Ascending aorta (tissue), 2 donors: ENCODE measurements around the gene FBXO46. TPM values are rescaled to one million over a fixed set of nuclear protein-coding genes. Genes with fewer than 3 reads are reported as not detected.

Experiments used
- DNase-seq, 2 donors: peaks; one replicate each; pipeline ENCODE4 v3.0.0-alpha.2; 2019; ENCODE audit warnings: low spot score in 2 of 2
- H3K27ac ChIP-seq, 2 donors: fragments of 200-600 bp; sonication (generic); one replicate each; pipeline ENCODE4 v1.5.1; 2016 to 2017; ENCODE audit warnings: mild to moderate bottlenecking in 1 of 2
- H3K27me3 ChIP-seq: fragments of 200-600 bp; sonication (generic); one replicate; pipeline ENCODE4 v1.5.1; 2017
- H3K36me3 ChIP-seq, 2 donors: fragments of 200-600 bp; sonication (generic); one replicate each; pipeline ENCODE4 v1.5.1; 2016
- H3K4me1 ChIP-seq, 2 donors: fragments of 200-600 bp; sonication (generic); one replicate each; pipeline ENCODE4 v1.5.1; 2016 to 2017; ENCODE audit warnings: mild to moderate bottlenecking in 1 of 2
- H3K4me3 ChIP-seq, 2 donors: fragments of 200-600 bp; sonication (generic); one replicate each; pipeline ENCODE4 v1.5.1; 2016 to 2017; ENCODE audit warnings: mild to moderate bottlenecking in 1 of 2
- H3K9me3 ChIP-seq, 2 donors: fragments of 200-600 bp; sonication (generic); one replicate each; pipeline ENCODE4 v1.5.1; 2016
- CTCF ChIP-seq, 3 experiments: fragments of 200-600 bp in 2 of 3; fragments of 450-650 bp in 1 of 3; sonication (generic) in 2 of 3; IDR thresholded peaks; one replicate each; pipeline ENCODE4 v1.5.1; 2016 to 2019; ENCODE audit warnings: antibody characterized with exemption in 3 of 3, mild to moderate bottlenecking in 1 of 3, moderate library complexity in 1 of 3
- intact Hi-C: fragments of 100-400 bp; cut with DNase I; formaldehyde crosslinking; loops from one replicate; pipeline ENCODE4 v1.15.1; 2023
- total RNA-seq: library from RNA; depleted of rRNA; stranded (reverse); fragments of >200 nt; gene quantifications from one replicate; pipeline ENCODE4 v1.1.0, GENCODE V29; 2016

The FBXO46 gene
- total RNA-seq, 1 donor from 2014 or later, result 27.5 TPM

GRCh38 chr19:45710356-45711130 is 20.2 kb downstream of the FBXO46 start:
- no peaks in the 10 kb centered on the region for H3K9me3 ChIP-seq
- H3K27ac ChIP-seq, result no peak overlapping the region
- no peak for DNase-seq
- peaks cover 0 to 4% of the 10 kb centered on the region in 2 donors for H3K4me1 ChIP-seq
- H3K4me3 ChIP-seq, result no peak overlapping the region
- intact Hi-C loops, result no loop called here
- H3K36me3 ChIP-seq, result peaks cover 24 to 25% of the 10 kb centered on the region in 2 donors
- TF ChIP-seq CTCF (IDR thresholded peaks at IDR 0.05), result no peak
- no peaks in the 10 kb centered on the region for H3K27me3 ChIP-seq

- DNase-seq, result no peak
- Histone ChIP-seq H3K36me3 (peaks cover 11 to 16% of the 10 kb centered on the region in 2 donors), H3K4me1 (peaks cover 0 to 4% of the 10 kb centered on the region in 2 donors), H3K4me3 (no peak overlapping the region), H3K9me3 (no peaks in the 10 kb centered on the region), H3K27ac (no peak overlapping the region), H3K27me3 (no peaks in the 10 kb centered on the region)
- intact Hi-C loops, result no loop called here
- TF ChIP-seq CTCF (IDR thresholded peaks at IDR 0.05), result no peak
Measured at GRCh38 chr19:45705710-45706415, 24.8 kb downstream of the FBXO46 start.

GRCh38 chr19:45705115-45705514 is 25.6 kb downstream of the FBXO46 start:
- Histone ChIP-seq H3K4me1 (peaks cover 0 to 4% of the 10 kb centered on the region in 2 donors), H3K4me3 (no peak overlapping the region), H3K36me3 (peaks cover 9 to 16% of the 10 kb centered on the region in 2 donors), H3K27me3 (no peaks in the 10 kb centered on the region), H3K9me3 (no peaks in the 10 kb centered on the region), H3K27ac (no peak overlapping the region)
- intact Hi-C loops, result no loop called here
- TF ChIP-seq CTCF (IDR thresholded peaks at IDR 0.05), result no peak
- DNase-seq, result no peak

- intact Hi-C loops, result no loop called here
- Histone ChIP-seq H3K4me3 (no peak overlapping the region), H3K27me3 (no peaks in the 10 kb centered on the region), H3K9me3 (no peaks in the 10 kb centered on the region), H3K27ac (no peak overlapping the region), H3K4me1 (no peaks in the 10 kb centered on the region), H3K36me3 (peaks cover 9 to 13% of the 10 kb centered on the region in 2 donors)
- TF ChIP-seq CTCF (IDR thresholded peaks at IDR 0.05), result no peak
- DNase-seq, result no peak
Measured at GRCh38 chr19:45701676-45702075, 29.0 kb downstream of the FBXO46 start.

- H3K36me3 ChIP-seq, result peaks cover 9 to 10% of the 10 kb centered on the region in 2 donors
- peaks cover 0 to 15% of the 10 kb centered on the region in 2 donors for H3K4me1 ChIP-seq
- no peaks in the 10 kb centered on the region for H3K9me3 ChIP-seq
- peak in 1 of 2 donors; percentile 90 for DNase-seq
- no peaks in the 10 kb centered on the region for H3K27me3 ChIP-seq
- H3K27ac ChIP-seq, result peak overlapping the region; percentile 87 to 93
- intact Hi-C loops, result loop anchor here (1.0 to 5.0 kb wide), 6 partner anchors 37 to 266 kb away; partner anchors contain the start of genes FBXO46 and VASP
- TF ChIP-seq CTCF (IDR thresholded peaks at IDR 0.05), result peak; percentile 81 to 94 (median 92)
- peak overlapping the region; percentile 59 to 87 for H3K4me3 ChIP-seq
Measured at GRCh38 chr19:45693106-45693788, 37.4 kb downstream of the FBXO46 start.
